Cardiac muscle cell (in vitro differentiated cells and primary cell): ENCODE measurements around the gene RIPOR2. TPM values are rescaled to one million over a fixed set of nuclear protein-coding genes. Genes with fewer than 3 reads are reported as not detected.

Experiments used
- DNase-seq, 2 donors: peaks; one replicate each; pipeline versions ENCODE4 v3.0.0 to v3.0.0-alpha.2; 2010 to 2017; ENCODE audit warnings: low read depth in 1 of 2, low spot score in 1 of 2
- H3K27ac ChIP-seq: fragments of 200-600 bp; sonication (generic); 2 replicates; pipeline ENCODE4 v1.5.1; 2016
- H3K27me3 ChIP-seq: fragments of 200-600 bp; sonication (generic); 2 replicates; pipeline ENCODE4 v1.6.0; 2016; ENCODE audit warnings: control low read depth
- H3K36me3 ChIP-seq: fragments of 200-600 bp; sonication (generic); 2 replicates; pipeline ENCODE4 v1.5.1; 2016; ENCODE audit warnings: control low read depth
- H3K4me1 ChIP-seq: fragments of 200-600 bp; sonication (generic); 2 replicates; pipeline ENCODE4 v1.8.1; 2017; ENCODE audit warnings: low read depth, mild to moderate bottlenecking, mixed run types
- H3K4me3 ChIP-seq: fragments of 200-600 bp; sonication (generic); 2 replicates; pipeline ENCODE4 v1.5.1; 2016; ENCODE audit warnings: mild to moderate bottlenecking
- H3K9me3 ChIP-seq: fragments of 200-600 bp; sonication (generic); 2 replicates; pipeline ENCODE4 v1.5.1; 2017; ENCODE audit warnings: low read depth, mild to moderate bottlenecking, control low read depth
- polyA plus RNA-seq: library from polyadenylated mRNA; unstranded; fragments of >200 nt; fragmentation: Nextera tagmentation; extraction: Ambion mirVana; gene quantifications from 2 replicates; pipeline ENCODE4 v1.2.1, GENCODE V29; 2016
- total RNA-seq: library from RNA; depleted of rRNA; stranded (reverse); fragments of >200 nt; gene quantifications from 2 replicates; pipeline ENCODE4 v1.2.3, GENCODE V29; 2016
- TF ChIP-seq, protein P1 (sequence below): IDR thresholded peaks from 2 replicates; pipeline ENCODE4 v1.5.1; 2012; ENCODE audit warnings: low read depth, mild to moderate bottlenecking, low read length

The RIPOR2 gene
- total and polyA plus RNA-seq, 2 experiments from 2014 or later, result 2.2 to 6.9 TPM

GRCh38 chr6:24824142-24824938 lies 111.4 kb downstream of the RIPOR2 start:
- TF ChIP-seq, protein P1, sequence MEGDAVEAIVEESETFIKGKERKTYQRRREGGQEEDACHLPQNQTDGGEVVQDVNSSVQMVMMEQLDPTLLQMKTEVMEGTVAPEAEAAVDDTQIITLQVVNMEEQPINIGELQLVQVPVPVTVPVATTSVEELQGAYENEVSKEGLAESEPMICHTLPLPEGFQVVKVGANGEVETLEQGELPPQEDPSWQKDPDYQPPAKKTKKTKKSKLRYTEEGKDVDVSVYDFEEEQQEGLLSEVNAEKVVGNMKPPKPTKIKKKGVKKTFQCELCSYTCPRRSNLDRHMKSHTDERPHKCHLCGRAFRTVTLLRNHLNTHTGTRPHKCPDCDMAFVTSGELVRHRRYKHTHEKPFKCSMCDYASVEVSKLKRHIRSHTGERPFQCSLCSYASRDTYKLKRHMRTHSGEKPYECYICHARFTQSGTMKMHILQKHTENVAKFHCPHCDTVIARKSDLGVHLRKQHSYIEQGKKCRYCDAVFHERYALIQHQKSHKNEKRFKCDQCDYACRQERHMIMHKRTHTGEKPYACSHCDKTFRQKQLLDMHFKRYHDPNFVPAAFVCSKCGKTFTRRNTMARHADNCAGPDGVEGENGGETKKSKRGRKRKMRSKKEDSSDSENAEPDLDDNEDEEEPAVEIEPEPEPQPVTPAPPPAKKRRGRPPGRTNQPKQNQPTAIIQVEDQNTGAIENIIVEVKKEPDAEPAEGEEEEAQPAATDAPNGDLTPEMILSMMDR, result no peak
- Histone ChIP-seq H3K36me3 (no peaks in the 10 kb centered on the region), H3K27me3 (no peaks in the 10 kb centered on the region)

GRCh38 chr6:24823185-24823584 lies 112.6 kb downstream of the RIPOR2 start:
- DNase-seq, result no peak
- Histone ChIP-seq H3K36me3 (no peaks in the 10 kb centered on the region), H3K27ac (no peak overlapping the region), H3K4me1 (no peaks in the 10 kb centered on the region), H3K9me3 (no peaks in the 10 kb centered on the region), H3K4me3 (no peak overlapping the region), H3K27me3 (no peaks in the 10 kb centered on the region)
- TF ChIP-seq, protein P1, result no peak

More at GRCh38 chr6:24824142-24824938, 111.4 kb downstream of the RIPOR2 start:
- Histone ChIP-seq H3K27ac (no peak overlapping the region), H3K4me1 (no peaks in the 10 kb centered on the region), H3K4me3 (no peak overlapping the region), H3K9me3 (no peaks in the 10 kb centered on the region)
- no peak for DNase-seq

GRCh38 chr6:24822696-24823095 lies 113.1 kb downstream of the RIPOR2 start:
- Histone ChIP-seq H3K27ac (no peak overlapping the region), H3K4me3 (no peak overlapping the region), H3K4me1 (no peaks in the 10 kb centered on the region), H3K9me3 (no peaks in the 10 kb centered on the region), H3K36me3 (no peaks in the 10 kb centered on the region), H3K27me3 (no peaks in the 10 kb centered on the region)
- TF ChIP-seq, protein P1, result no peak
- no peak for DNase-seq

DNA sequence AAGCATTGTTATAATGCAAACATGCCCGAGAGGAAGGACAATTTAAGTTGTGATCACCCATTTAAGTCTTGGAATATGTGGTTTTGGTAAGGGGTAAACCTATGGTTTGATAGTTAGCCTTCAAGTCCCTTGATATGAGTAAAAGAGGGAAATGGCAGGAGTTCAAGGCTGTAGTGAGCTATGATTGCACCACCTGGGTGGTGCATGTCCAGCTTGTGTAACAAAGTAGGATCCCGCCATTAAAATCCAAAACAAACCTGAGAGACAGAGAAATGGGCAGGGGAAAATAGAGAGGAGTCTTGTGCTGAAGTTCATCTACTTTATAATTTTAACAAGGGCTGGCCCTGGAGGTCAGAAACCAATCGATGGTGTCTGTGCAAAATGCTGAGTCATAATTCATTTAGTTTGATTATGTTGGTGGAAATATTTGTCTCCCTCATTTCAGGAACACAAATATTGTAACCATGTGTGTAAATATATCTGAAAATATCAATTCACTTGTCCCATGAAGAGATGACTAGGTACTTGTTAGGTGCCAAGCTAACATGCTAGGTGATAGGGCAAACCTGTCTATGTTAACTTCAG lies 113.8 kb downstream of the RIPOR2 start:
- no peaks in the 10 kb centered on the region for H3K9me3 ChIP-seq
- H3K27me3 ChIP-seq, result no peaks in the 10 kb centered on the region
- TF ChIP-seq, protein P1, result no peak
- no peaks in the 10 kb centered on the region for H3K4me1 ChIP-seq
- DNase-seq, result no peak
- no peak overlapping the region for H3K4me3 ChIP-seq
- H3K27ac ChIP-seq, result no peak overlapping the region
- no peaks in the 10 kb centered on the region for H3K36me3 ChIP-seq

DNA sequence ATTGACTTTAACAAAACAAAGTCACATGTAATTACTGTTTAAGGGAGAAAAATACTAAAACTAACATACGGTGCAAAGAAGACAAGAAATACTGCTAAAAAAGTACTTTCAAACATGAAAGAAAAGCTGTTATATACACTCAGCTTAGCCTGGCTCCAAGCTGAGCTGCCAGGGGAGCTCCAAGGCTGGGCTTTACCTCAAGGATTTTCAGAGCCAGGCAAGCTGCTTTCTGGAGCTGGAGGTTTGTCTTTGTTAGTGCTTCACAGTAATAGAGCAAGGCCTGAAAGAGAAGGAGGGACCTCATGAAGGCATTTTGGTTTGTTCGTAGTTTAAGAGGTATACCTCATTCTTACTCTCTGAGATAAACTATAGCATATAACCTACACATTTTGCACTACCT lies 117.4 kb downstream of the RIPOR2 start:
- Histone ChIP-seq H3K27me3 (no peaks in the 10 kb centered on the region), H3K4me1 (no peaks in the 10 kb centered on the region), H3K4me3 (no peak overlapping the region), H3K9me3 (no peaks in the 10 kb centered on the region), H3K36me3 (no peaks in the 10 kb centered on the region), H3K27ac (no peak overlapping the region)
- TF ChIP-seq, protein P1, result no peak
- no peak for DNase-seq
